ENCODE measurements around the gene DUSP5. TPM values are rescaled to one million over a fixed set of nuclear protein-coding genes. Genes with fewer than 3 reads are reported as not detected.

Gene DUSP5
- total and polyA plus RNA-seq, 10 of the 15 experiments (the other 5 are each of a cell fraction or from before 2014, with no cell fraction given) = 2.1 to 95.9 (median 23.4) TPM

- TF ChIP-seq TCF3 (IDR thresholded peaks at IDR 0.05; ENCODE audit: borderline replicate concordance, insufficient read depth, low read depth, low read length) = peak; percentile 67; the same call in 1 of the 2 replicates
- no peak for TF ChIP-seq NRF1 (conservative IDR thresholded peaks at IDR 0.05; ENCODE audit: low read depth, low read length)
- peak; percentile 97 for TF ChIP-seq IKZF1 (conservative IDR thresholded peaks at IDR 0.05)
- peak; percentile 93 for TF ChIP-seq IRF4 (IDR thresholded peaks at IDR 0.05; ENCODE audit: low read depth, low read length)
- no peak for TF ChIP-seq LARP7 (IDR thresholded peaks at IDR 0.05)
- no peak for TF ChIP-seq RBBP5 (conservative IDR thresholded peaks at IDR 0.05)
- no peak for TF ChIP-seq CREB1 (IDR thresholded peaks at IDR 0.05; ENCODE audit: low read depth)
- no peak for TF ChIP-seq PML (IDR thresholded peaks at IDR 0.05; ENCODE audit: low read length)
- TF ChIP-seq RELB (IDR thresholded peaks at IDR 0.05; ENCODE audit: low read depth) = peak; percentile 85
- TF ChIP-seq FOXM1 (IDR thresholded peaks at IDR 0.05; ENCODE audit: low read depth, low read length) = no peak
- TF ChIP-seq MLLT1 (IDR thresholded peaks at IDR 0.05) = peak; percentile 89
- peak; percentile 85 for TF ChIP-seq SKIL (IDR thresholded peaks at IDR 0.05; ENCODE audit: low read depth, poor library complexity, severe bottlenecking)
- TF ChIP-seq MTA3 (IDR thresholded peaks at IDR 0.05; ENCODE audit: borderline replicate concordance, low read length) = no peak
- TF ChIP-seq HSF1 (IDR thresholded peaks at IDR 0.05; ENCODE audit: low read depth, low read length) = no peak
- TF ChIP-seq STAT1 (conservative IDR thresholded peaks at IDR 0.05) = no peak
- TF ChIP-seq CBX3 (IDR thresholded peaks at IDR 0.05; ENCODE audit: borderline replicate concordance, low read depth) = no peak
- TF ChIP-seq POLR2AphosphoS2 (IDR thresholded peaks at IDR 0.05; ENCODE audit: low read depth, low read length) = no peak; the same call in 1 of the 2 replicates
- TF ChIP-seq RCOR1 (conservative IDR thresholded peaks at IDR 0.05; ENCODE audit: low read depth, low read length) = no peak
- peak; percentile 87 for TF ChIP-seq TCF12 (IDR thresholded peaks at IDR 0.05; ENCODE audit: low read depth, low read length)
- no peak for TF ChIP-seq FOS (IDR thresholded peaks at IDR 0.05; ENCODE audit: borderline replicate concordance, extremely low read depth, insufficient read length)
- no peak for TF ChIP-seq TAF1 (IDR thresholded peaks at IDR 0.05; ENCODE audit: borderline replicate concordance, low read depth, low read length)
- TF ChIP-seq ZNF217 (IDR thresholded peaks at IDR 0.05) = no peak
- peak; percentile 21; the same call in 1 of the 2 replicates for TF ChIP-seq RAD21 (IDR thresholded peaks at IDR 0.05; ENCODE audit: insufficient read depth, low read depth, low read length)
Measured at GRCh38 chr10:110502851-110503301, 5.2 kb downstream of the DUSP5 start (continued).
